B cell (primary cell): ENCODE results near the gene ATAD3C.
"Not testable (repeated sequence)": the region's sequence is repeated elsewhere in the genome, so short reads cannot be mapped to it uniquely, and the experiment has no call there.

Source experiments
- CTCF ChIP-seq: fragments of 200-600 bp; IDR thresholded peaks from one replicate; pipeline ENCODE4 v1.8.0; 2022; ENCODE audit warnings: antibody characterized with exemption, mild to moderate bottlenecking
- EZH2 ChIP-seq: IDR thresholded peaks from 2 replicates; pipeline ENCODE4 v1.6.1; 2012; ENCODE audit warnings: borderline replicate concordance, low read depth, mild to moderate bottlenecking, moderate library complexity, low read length; ENCODE audit not compliant: insufficient read depth, poor library complexity, severe bottlenecking

- not testable (repeated sequence) for TF ChIP-seq CTCF, EZH2
Observed at GRCh38 chr1:1468196-1468985, 18.9 kb downstream of the ATAD3C start.
